GM21515 (cell line): ENCODE data around the gene PIK3R6.

Experiments used
- ATAC-seq: cut with Tn5 transposase; IDR thresholded peaks from one replicate; pipeline ENCODE4 v1.9.1; 2021; ENCODE audit not compliant: unreplicated experiment

Gene PIK3R6

GRCh38 chr17:8798846-8799569, 68.5 kb downstream of the PIK3R6 start, which contains the start of gene MFSD6L:
MFSD6L (minus strand) TSS chr17:8799365; CDS start chr17:8799120, 245 bp downstream.
- no peak for ATAC-seq

DNA sequence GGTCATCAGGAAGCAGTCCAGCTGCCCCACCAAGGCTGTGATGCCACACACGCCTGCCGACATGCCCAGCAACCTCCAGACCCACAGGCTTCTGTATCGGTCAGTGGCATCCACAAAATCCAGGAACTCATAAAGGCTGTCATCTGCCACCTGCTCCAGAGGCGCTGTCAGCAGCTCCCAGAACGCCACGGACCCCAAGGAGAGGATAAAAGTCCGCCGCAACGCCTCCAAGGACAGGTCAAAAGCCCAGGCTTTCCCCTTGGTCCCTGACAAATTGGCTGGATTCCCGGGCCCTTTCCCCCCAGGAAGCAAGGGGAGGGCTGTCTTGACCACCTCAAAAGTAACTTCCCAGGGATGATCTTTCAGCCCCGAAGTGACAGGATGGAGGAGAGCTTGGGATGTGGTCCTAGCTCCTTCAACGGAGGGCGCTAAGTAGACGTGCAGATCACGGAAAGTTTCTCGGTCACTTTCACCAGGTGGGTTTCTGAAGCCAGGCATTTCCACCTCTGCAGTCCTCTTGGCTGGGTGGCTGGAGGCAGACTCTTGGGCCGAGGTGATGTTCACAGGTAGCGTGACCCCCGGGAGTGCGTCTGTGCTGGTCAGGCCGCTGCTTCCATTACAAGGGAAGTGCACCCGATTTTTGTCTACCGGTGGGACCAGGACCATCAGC, 69.2 kb downstream of the PIK3R6 start:
- no peak for ATAC-seq

DNA sequence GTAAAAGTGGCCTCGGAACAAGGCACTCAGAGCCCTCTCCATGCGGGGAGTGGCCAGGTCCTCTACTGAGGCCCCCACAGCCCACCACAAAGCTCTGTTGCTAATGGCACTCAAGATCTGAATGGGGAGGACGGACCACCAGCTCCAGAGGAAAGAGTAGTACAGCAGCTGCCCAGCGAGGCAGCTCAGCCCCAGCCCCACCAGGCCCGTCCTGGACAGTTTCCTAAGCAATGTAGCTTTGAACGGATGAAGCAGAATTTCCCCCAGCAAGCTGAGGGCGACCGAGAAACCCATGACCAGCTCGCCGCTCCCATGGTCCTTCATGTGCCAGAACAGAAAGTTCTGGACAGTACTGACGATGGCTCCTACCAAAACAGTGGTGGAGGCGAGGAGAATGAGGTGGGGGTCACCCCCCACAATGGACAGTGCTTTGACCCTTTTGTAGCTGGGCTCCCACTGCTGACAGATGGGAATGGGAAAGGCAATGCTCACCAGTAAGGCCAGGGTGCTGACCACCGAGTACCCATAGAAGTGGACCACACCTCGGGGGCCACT, 69.8 kb downstream of the PIK3R6 start:
- no peak for ATAC-seq

- no peak for ATAC-seq
These were observed 72.8 kb downstream of the PIK3R6 start for GRCh38 chr17:8794636-8795035.

- ATAC-seq = no peak
These were observed 73.8 kb downstream of the PIK3R6 start for GRCh38 chr17:8793649-8794048.

DNA sequence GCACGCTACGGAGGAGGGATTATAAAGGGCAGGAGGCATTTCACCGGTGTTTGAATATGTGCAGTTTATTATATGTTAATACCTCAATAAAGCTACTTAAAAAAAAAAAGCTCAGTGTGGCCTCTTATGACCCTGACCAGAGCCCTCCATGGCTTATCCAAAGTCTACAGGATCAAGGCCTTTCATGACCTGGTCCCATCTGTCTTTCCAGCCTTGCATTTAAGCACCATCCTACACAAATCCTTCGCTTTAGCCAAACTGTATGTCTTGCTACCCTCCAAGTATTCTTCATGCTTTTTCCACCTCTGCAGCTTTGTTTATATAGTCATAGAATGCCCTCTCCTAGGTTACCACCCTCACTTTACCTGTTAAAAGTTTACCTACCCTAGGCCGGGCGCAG, 74.8 kb downstream of the PIK3R6 start:
- no peak for ATAC-seq

- no peak for ATAC-seq
These were observed 75.6 kb downstream of the PIK3R6 start for GRCh38 chr17:8791910-8792270.

DNA sequence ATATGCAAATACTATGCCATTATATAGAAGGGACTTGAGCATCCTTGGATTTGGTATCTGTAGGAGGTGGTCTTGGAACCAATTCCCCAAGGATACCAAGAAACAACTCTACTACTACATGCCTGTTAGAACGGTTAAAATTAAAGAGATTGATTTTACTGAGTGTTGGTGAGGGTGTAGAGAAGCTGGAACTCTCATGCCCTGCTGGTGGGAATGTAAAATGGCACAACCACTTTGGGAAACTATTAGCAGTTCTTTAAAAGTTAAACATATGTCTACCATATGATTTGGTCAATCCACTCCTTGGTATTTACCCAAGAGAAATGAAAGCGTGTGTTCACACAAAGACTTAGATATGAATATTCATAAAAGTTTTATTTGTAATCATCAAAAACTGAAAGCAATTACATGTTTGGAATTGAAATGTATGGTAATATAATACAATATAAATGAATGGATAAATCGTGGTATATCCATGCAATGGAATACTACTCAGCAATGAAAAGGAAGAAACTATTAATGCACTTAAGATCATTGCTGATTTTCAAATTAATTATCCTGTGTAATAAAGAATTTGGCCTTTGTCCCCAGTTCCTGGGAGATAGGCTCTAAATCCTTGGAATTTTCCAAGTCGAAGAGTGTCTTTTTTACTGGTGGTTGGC, 76.1 kb downstream of the PIK3R6 start:
- ATAC-seq = no peak

- no peak for ATAC-seq
These were observed 77.7 kb downstream of the PIK3R6 start for GRCh38 chr17:8789743-8790142.

- ATAC-seq = no peak
These were observed 78.5 kb downstream of the PIK3R6 start for GRCh38 chr17:8788998-8789397.

GRCh38 chr17:8785547-8786413, 81.7 kb downstream of the PIK3R6 start:
- ATAC-seq = no peak

DNA sequence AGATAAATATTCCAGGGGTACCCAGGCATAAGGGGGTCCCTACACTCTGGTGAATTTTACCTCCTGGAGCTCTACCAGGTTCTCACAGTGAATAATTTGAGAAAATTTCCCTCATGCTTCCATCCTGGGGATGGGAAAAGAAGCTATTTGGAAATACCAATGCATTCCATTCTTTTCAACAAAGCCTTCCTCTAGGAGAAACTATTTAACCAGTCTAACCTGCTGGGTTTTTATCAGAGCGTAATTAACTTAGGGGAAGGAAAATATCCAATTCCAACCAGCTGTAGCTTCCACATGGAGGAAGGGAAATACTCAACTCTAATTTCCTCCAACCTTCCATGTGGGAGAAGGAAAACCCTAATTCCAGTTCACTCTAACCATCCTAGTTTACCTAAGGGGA, 85.3 kb downstream of the PIK3R6 start:
- ATAC-seq = no peak

GRCh38 chr17:8781776-8782175, 85.7 kb downstream of the PIK3R6 start:
- ATAC-seq = no peak

DNA sequence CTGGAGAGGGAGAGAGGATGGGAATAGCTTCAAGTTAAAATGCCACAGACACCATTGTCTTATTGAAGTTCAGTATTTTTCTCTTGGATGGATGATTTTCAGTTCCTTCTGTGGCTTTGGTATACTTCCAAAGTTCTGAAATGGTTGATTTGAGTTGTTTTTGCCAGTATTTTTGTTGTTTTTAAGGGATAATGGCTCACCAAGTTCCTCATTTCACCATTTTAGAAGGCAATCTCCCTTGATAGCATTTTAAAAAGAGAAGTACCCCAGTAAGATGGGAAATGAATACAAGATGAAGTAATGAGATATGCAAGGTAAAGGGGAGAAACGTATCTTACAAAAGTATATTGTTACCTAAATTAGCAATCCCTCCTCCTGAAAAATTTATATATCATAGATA, 90.6 kb downstream of the PIK3R6 start:
- no peak for ATAC-seq

GRCh38 chr17:8776248-8776647, 91.2 kb downstream of the PIK3R6 start:
- ATAC-seq = no peak

- no peak for ATAC-seq
These were observed 100.7 kb downstream of the PIK3R6 start for GRCh38 chr17:8766731-8767130.

DNA sequence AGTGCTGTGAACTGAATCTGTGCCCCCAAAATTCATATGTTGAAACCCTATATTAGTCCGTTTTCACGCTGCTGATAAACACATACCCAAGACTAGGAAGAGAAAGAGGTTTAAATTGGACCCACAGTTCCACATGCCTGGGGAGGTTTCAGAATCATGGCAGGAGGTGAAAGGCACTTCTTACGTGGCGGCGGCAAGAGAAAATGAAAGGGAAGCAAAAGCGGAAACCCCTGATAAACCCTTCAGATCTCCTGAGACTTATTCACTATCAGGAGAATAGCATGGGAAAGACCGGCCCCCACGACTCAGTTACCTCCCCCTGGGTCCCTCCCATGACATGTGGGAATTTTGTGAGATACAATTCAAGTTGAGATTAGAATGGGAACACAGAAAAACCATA, 105.5 kb downstream of the PIK3R6 start:
- ATAC-seq = no peak

- ATAC-seq = no peak
These were observed 109.3 kb downstream of the PIK3R6 start, which contains the start of gene SPDYE4 for GRCh38 chr17:8758137-8758596. SPDYE4 (minus strand) TSS chr17:8758546; CDS start chr17:8758382, 164 bp downstream.

DNA sequence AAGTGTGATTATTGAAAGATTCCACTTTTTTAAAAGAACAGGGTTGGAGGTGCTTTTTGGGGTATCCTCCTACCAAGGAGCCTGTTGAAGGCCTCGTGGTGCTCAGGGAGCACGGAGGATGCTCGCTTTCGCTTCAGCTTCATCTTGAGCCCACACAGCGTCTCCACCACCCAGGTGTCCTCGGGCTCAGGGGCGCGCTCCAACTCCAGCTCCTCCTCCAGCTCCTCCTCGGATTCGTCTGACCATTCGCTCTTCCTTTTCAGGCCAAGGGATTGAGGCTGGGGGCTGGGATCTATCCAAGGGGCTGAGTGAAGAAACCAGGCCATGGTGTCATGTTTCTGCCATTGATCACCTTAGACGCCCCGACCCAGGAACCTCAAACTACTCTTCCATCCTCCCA, 110.3 kb downstream of the PIK3R6 start:
- ATAC-seq = no peak

DNA sequence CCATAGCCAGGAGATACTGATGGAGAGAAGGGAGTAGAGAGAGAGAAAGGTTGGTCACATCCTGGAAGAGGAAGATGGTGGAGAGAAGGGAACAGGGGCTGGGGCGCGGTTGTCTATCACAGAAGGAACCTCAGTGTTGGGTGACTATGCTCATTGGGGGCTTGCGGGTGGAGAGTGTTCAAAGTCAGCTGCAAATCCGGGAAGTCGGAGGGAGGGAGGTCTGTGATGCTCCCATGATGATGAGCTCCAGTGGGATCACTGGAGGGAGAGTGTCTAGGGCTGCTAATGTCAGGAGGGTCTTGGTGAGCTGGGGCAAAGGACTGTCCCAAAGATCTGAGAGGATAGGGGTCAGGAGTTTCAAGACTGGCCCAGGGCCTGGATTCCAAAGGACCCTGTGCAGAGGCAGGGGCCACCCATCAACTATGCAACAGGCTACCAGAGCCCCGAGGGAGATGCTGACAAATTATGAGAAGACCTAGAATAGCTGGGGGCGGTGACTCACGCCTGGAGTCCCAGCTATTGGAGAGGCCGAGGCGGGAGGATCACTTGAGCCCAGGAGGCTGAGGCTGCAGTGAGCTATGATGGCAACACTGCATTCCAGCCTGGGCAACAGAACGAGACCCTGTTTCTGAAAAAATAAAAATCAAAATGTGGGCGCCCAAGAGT, 111.8 kb downstream of the PIK3R6 start:
- ATAC-seq = no peak
